Rectal smooth muscle tissue (tissue), 1 donor: Measurements from ENCODE around the gene C1orf74.

Experiments used
- H3K27ac ChIP-seq: one replicate; pipeline ENCODE4 v1.7.0; 2013; ENCODE audit warnings: low read depth, low read length, inconsistent platforms
- H3K27me3 ChIP-seq: one replicate; pipeline ENCODE4 v1.7.0; 2013; ENCODE audit warnings: low read length; ENCODE audit not compliant: control insufficient read depth, insufficient read depth
- H3K36me3 ChIP-seq: one replicate; pipeline ENCODE4 v1.7.0; 2013; ENCODE audit warnings: low read length; ENCODE audit not compliant: control insufficient read depth, insufficient read depth
- H3K4me1 ChIP-seq: one replicate; pipeline ENCODE4 v1.7.0; 2013; ENCODE audit warnings: low read length; ENCODE audit not compliant: control insufficient read depth, insufficient read depth
- H3K4me3 ChIP-seq: one replicate; pipeline ENCODE4 v1.7.0; 2013; ENCODE audit warnings: low read length
- H3K9ac ChIP-seq: one replicate; pipeline ENCODE4 v1.7.0; 2013; ENCODE audit warnings: low read length

Gene C1orf74

GRCh38 chr1:209761011-209761635 lies 23.2 kb downstream of the C1orf74 start:
- Histone ChIP-seq H3K27me3 (no peaks in the 10 kb centered on the region), H3K4me1 (no peaks in the 10 kb centered on the region), H3K4me3 (no peak overlapping the region), H3K9ac (no peak overlapping the region), H3K36me3 (no peaks in the 10 kb centered on the region), H3K27ac (no peak overlapping the region)

- no peak overlapping the region for H3K9ac ChIP-seq
- H3K27me3 ChIP-seq = no peaks in the 10 kb centered on the region
- H3K4me3 ChIP-seq = no peak overlapping the region
- no peak overlapping the region for H3K27ac ChIP-seq
- no peaks in the 10 kb centered on the region for H3K36me3 ChIP-seq
- H3K4me1 ChIP-seq = no peaks in the 10 kb centered on the region
Measured at GRCh38 chr1:209759829-209760359, 24.5 kb downstream of the C1orf74 start.

- Histone ChIP-seq H3K9ac (no peak overlapping the region), H3K27me3 (no peaks in the 10 kb centered on the region), H3K4me1 (no peaks in the 10 kb centered on the region), H3K36me3 (no peaks in the 10 kb centered on the region), H3K4me3 (no peak overlapping the region), H3K27ac (no peak overlapping the region)
Measured at GRCh38 chr1:209758400-209758799, 26.0 kb downstream of the C1orf74 start.

- Histone ChIP-seq H3K36me3 (no peaks in the 10 kb centered on the region), H3K27ac (no peak overlapping the region), H3K4me1 (no peaks in the 10 kb centered on the region), H3K27me3 (no peaks in the 10 kb centered on the region), H3K9ac (peak overlapping the region; percentile 25), H3K4me3 (peak overlapping the region; percentile 34)
Measured at GRCh38 chr1:209756615-209757445, 27.5 kb downstream of the C1orf74 start.

- Histone ChIP-seq H3K9ac (peak within 1 kb of the TSS; percentile 25), H3K36me3 (no peaks in the 10 kb centered on the region), H3K4me1 (no peaks in the 10 kb centered on the region), H3K27ac (no peak within 1 kb of the TSS), H3K27me3 (no peaks in the 10 kb centered on the region), H3K4me3 (peak within 1 kb of the TSS; percentile 34)
Measured at GRCh38 chr1:209755926-209756614, 28.3 kb downstream of the C1orf74 start, which contains the start of gene TRAF3IP3. Gene TRAF3IP3 (plus strand): TSS chr1:209756053. CDS start chr1:209760040, 3,987 bp downstream.

- H3K4me1 ChIP-seq = no peaks in the 10 kb centered on the region
- no peaks in the 10 kb centered on the region for H3K36me3 ChIP-seq
- no peak overlapping the region for H3K4me3 ChIP-seq
- no peak overlapping the region for H3K9ac ChIP-seq
- H3K27me3 ChIP-seq = no peaks in the 10 kb centered on the region
- no peak overlapping the region for H3K27ac ChIP-seq
Measured at GRCh38 chr1:209755256-209755655, 29.1 kb downstream of the C1orf74 start.

GRCh38 chr1:209752890-209753289 lies 31.5 kb downstream of the C1orf74 start:
- Histone ChIP-seq H3K36me3 (no peaks in the 10 kb centered on the region), H3K4me3 (no peak overlapping the region), H3K9ac (no peak overlapping the region), H3K27ac (no peak overlapping the region), H3K4me1 (no peaks in the 10 kb centered on the region), H3K27me3 (no peaks in the 10 kb centered on the region)

- Histone ChIP-seq H3K4me1 (no peaks in the 10 kb centered on the region), H3K36me3 (no peaks in the 10 kb centered on the region), H3K27ac (no peak overlapping the region), H3K9ac (no peak overlapping the region), H3K27me3 (no peaks in the 10 kb centered on the region), H3K4me3 (no peak overlapping the region)
Measured at GRCh38 chr1:209751627-209752231, 32.6 kb downstream of the C1orf74 start.

GRCh38 chr1:209749670-209750323 lies 34.6 kb downstream of the C1orf74 start:
- Histone ChIP-seq H3K4me1 (no peaks in the 10 kb centered on the region), H3K4me3 (no peak overlapping the region), H3K9ac (no peak overlapping the region), H3K27ac (no peak overlapping the region), H3K27me3 (no peaks in the 10 kb centered on the region), H3K36me3 (no peaks in the 10 kb centered on the region)

GRCh38 chr1:209749205-209749604 lies 35.2 kb downstream of the C1orf74 start:
- Histone ChIP-seq H3K27me3 (no peaks in the 10 kb centered on the region), H3K4me3 (no peak overlapping the region), H3K27ac (no peak overlapping the region), H3K36me3 (no peaks in the 10 kb centered on the region), H3K4me1 (no peaks in the 10 kb centered on the region), H3K9ac (no peak overlapping the region)

- no peak overlapping the region for H3K4me3 ChIP-seq
- no peak overlapping the region for H3K27ac ChIP-seq
- H3K36me3 ChIP-seq = no peaks in the 10 kb centered on the region
- H3K9ac ChIP-seq = no peak overlapping the region
- no peaks in the 10 kb centered on the region for H3K4me1 ChIP-seq
- H3K27me3 ChIP-seq = no peaks in the 10 kb centered on the region
Measured at GRCh38 chr1:209748620-209749019, 35.7 kb downstream of the C1orf74 start.
